NCI-H2081 (cell line): Measurements from ENCODE around the gene DZIP1.
"Not testable (repeated sequence)": the region's sequence is repeated elsewhere in the genome, so short reads cannot be mapped to it uniquely, and the experiment has no call there.

Source experiments
- DNase-seq, 2 experiments: peaks; one replicate each; lab custom pipeline; 2025; lab: John Stamatoyannopoulos, UW

The DZIP1 gene

GRCh38 chr13:95644601-95645052, at the start of gene DZIP1:
Gene DZIP1 (minus strand): TSS chr13:95644706. CDS start chr13:95642029, 2,677 bp downstream.
- DNase-seq = peak; percentile 83 to 90

- DNase-seq = not testable (repeated sequence)
These were observed 46.5 kb upstream of the DZIP1 start for GRCh38 chr13:95690986-95691385.

GRCh38 chr13:95689582-95689926, 45.0 kb upstream of the DZIP1 start:
- DNase-seq = no peak

- DNase-seq = not testable (repeated sequence)
These were observed 40.5 kb upstream of the DZIP1 start for GRCh38 chr13:95684960-95685359.

GRCh38 chr13:95684418-95684817, 39.9 kb upstream of the DZIP1 start:
- DNase-seq = no peak

GRCh38 chr13:95679722-95680121, 35.2 kb upstream of the DZIP1 start:
- DNase-seq = no peak

GRCh38 chr13:95678967-95679366, 34.5 kb upstream of the DZIP1 start:
- DNase-seq = no peak

- DNase-seq = no peak
These were observed 33.2 kb upstream of the DZIP1 start for GRCh38 chr13:95677564-95678266.

- peak; percentile 95 to 97 for DNase-seq
These were observed 32.5 kb upstream of the DZIP1 start, which contains the start of gene DNAJC3 for GRCh38 chr13:95676762-95677563. Gene DNAJC3 (plus strand): TSS chr13:95677139. CDS start chr13:95677256, 117 bp downstream.

- peak; percentile 36 to 47 for DNase-seq
These were observed 31.7 kb upstream of the DZIP1 start for GRCh38 chr13:95676105-95676761.

- DNase-seq = no peak
These were observed 27.1 kb upstream of the DZIP1 start for GRCh38 chr13:95671597-95671996.

- not testable (repeated sequence) for DNase-seq
These were observed 22.7 kb upstream of the DZIP1 start for GRCh38 chr13:95667235-95667634.

GRCh38 chr13:95660981-95661581, 16.6 kb upstream of the DZIP1 start:
- peak; percentile 42 to 56 for DNase-seq

GRCh38 chr13:95659500-95659899, 15.0 kb upstream of the DZIP1 start:
- no peak for DNase-seq

- no peak for DNase-seq
These were observed 12.0 kb upstream of the DZIP1 start for GRCh38 chr13:95656386-95657015.

GRCh38 chr13:95652821-95653220, 8.3 kb upstream of the DZIP1 start:
- DNase-seq = no peak

GRCh38 chr13:95652244-95652764, 7.8 kb upstream of the DZIP1 start:
- no peak for DNase-seq

- no peak for DNase-seq
These were observed 6.2 kb upstream of the DZIP1 start for GRCh38 chr13:95650696-95651095.

- DNase-seq = no peak
These were observed 2.8 kb upstream of the DZIP1 start for GRCh38 chr13:95647321-95647720.

GRCh38 chr13:95643936-95644598, 439 bp downstream of the DZIP1 start:
- DNase-seq = peak; percentile 24 to 44

GRCh38 chr13:95643571-95643935, 953 bp downstream of the DZIP1 start:
- DNase-seq = peak; percentile 4 to 42
